ENCODE measurements around the gene USP4. TPM values are rescaled to one million over a fixed set of nuclear protein-coding genes. Genes with fewer than 3 reads are reported as not detected.

The USP4 gene
- total RNA-seq, 1 experiment from 2014 or later = 31.7 TPM

- H3K9me2 ChIP-seq (ENCODE audit: insufficient read depth) = no peaks in the 10 kb centered on the region
- no peaks in the 10 kb centered on the region for H3K79me2 ChIP-seq (ENCODE audit: insufficient read depth, low read length)
- H3K9me3 ChIP-seq (ENCODE audit: control insufficient read depth in 1 of 2, insufficient read depth in 1 of 2, low read depth in 1 of 2, low read length in 2 of 2) = no peaks in the 10 kb centered on the region
- POLR2A ChIA-PET = interaction anchor here (0.6 kb wide), 1 partner anchor 39 kb away, joined by 4 read pairs; no protein-coding TSS in a partner anchor
- no peak overlapping the region for H3K4me3 ChIP-seq (replicated peaks in 1 of 2; ENCODE audit: low read depth in 1 of 2, low read length in 2 of 2)
- peak overlapping the region; percentile 6; the same call in 1 of the 2 replicates for H3K27ac ChIP-seq (ENCODE audit: low read depth, low read length)
- H3K27me3 ChIP-seq (ENCODE audit: insufficient read depth, low read length) = no peaks in the 10 kb centered on the region
- BruUV-seq (replicated peaks) = no TSS peak
- RAD21 ChIA-PET (ENCODE audit: low non-redundant PET in 1 of 2, low total read pairs in 2 of 2, uncharacterized antibody in 2 of 2, unreplicated experiment in 2 of 2) = no interaction called here
- H4K20me1 ChIP-seq (ENCODE audit: insufficient read depth) = no peaks in the 10 kb centered on the region
- H2AFZ ChIP-seq (ENCODE audit: low read depth, low read length, poor library complexity, severe bottlenecking) = no peak overlapping the region
- CTCF ChIA-PET = no interaction called here
- H3K4me1 ChIP-seq (ENCODE audit: control insufficient read depth in 1 of 2, insufficient read depth in 2 of 2, low read length in 2 of 2) = peaks cover 33 to 40% of the 10 kb centered on the region in 2 experiments
- DNase-seq (ENCODE audit: low read depth, low spot score) (no peak), ATAC-seq (no peak; the same call in 1 of the 2 replicates)
- TF ChIP-seq REST (IDR thresholded peaks at IDR 0.05; ENCODE audit: low read depth) = no peak
- TF ChIP-seq SP1 (IDR thresholded peaks at IDR 0.05; ENCODE audit: low read depth) = 0 out of 2 replicates have a peak, but pooled peaks have one; percentile 10
- intact Hi-C loops (cut with micrococcal nuclease) = no loop called here
- no peak overlapping the region for H3K9ac ChIP-seq (ENCODE audit: low read length)
- H3K36me3 ChIP-seq (ENCODE audit: control insufficient read depth in 1 of 2, insufficient read depth in 2 of 2, low read length in 2 of 2) = no peaks in the 10 kb centered on the region
- peak overlapping the region; percentile 47 for H3K4me2 ChIP-seq (ENCODE audit: low read length)
Observed at GRCh38 chr3:49255718-49256511, 83.9 kb downstream of the USP4 start.

- RAD21 ChIA-PET (ENCODE audit: low non-redundant PET in 1 of 2, low total read pairs in 2 of 2, uncharacterized antibody in 2 of 2, unreplicated experiment in 2 of 2) = no interaction called here
- ATAC-seq = peak; percentile 53
- H3K27me3 ChIP-seq (ENCODE audit: insufficient read depth, low read length) = no peaks in the 10 kb centered on the region
- H3K4me1 ChIP-seq (ENCODE audit: control insufficient read depth in 1 of 2, insufficient read depth in 2 of 2, low read length in 2 of 2) = peaks cover 25 to 33% of the 10 kb centered on the region in 2 experiments
- H3K4me2 ChIP-seq (ENCODE audit: low read length) = peak overlapping the region; percentile 47; the same call in 1 of the 2 replicates
- POLR2A ChIA-PET = no interaction called here
- intact Hi-C loops (cut with micrococcal nuclease) = no loop called here
- no peak overlapping the region for H3K4me3 ChIP-seq (replicated peaks in 1 of 2; ENCODE audit: low read depth in 1 of 2, low read length in 2 of 2)
- CTCF ChIA-PET = no interaction called here
- H3K27ac ChIP-seq (ENCODE audit: low read depth, low read length) = no peak overlapping the region
- no TSS peak for BruUV-seq (replicated peaks)
- H3K9ac ChIP-seq (ENCODE audit: low read length) = no peak overlapping the region
- no peak overlapping the region for H2AFZ ChIP-seq (ENCODE audit: low read depth, low read length, poor library complexity, severe bottlenecking)
- DNase-seq (ENCODE audit: low read depth, low spot score) = no peak
- no peaks in the 10 kb centered on the region for H4K20me1 ChIP-seq (ENCODE audit: insufficient read depth)
- H3K36me3 ChIP-seq (ENCODE audit: control insufficient read depth in 1 of 2, insufficient read depth in 2 of 2, low read length in 2 of 2) = no peaks in the 10 kb centered on the region
- TF ChIP-seq YY1 (IDR thresholded peaks at IDR 0.05; ENCODE audit: extremely low read depth, insufficient replicate concordance, low read depth, low read length) (no peak), ZFX (IDR thresholded peaks at IDR 0.05) (no peak), SP1 (IDR thresholded peaks at IDR 0.05; ENCODE audit: low read depth) (no peak), ATF3 (IDR thresholded peaks at IDR 0.05) (no peak), POLR2A (IDR thresholded peaks at IDR 0.05; ENCODE audit: borderline replicate concordance, extremely low read depth, insufficient read depth, insufficient read length) (no peak), EZH2phosphoT487 (IDR thresholded peaks at IDR 0.05; ENCODE audit: borderline replicate concordance) (no peak)
- no peaks in the 10 kb centered on the region for H3K79me2 ChIP-seq (ENCODE audit: insufficient read depth, low read length)
- H3K9me2 ChIP-seq (ENCODE audit: insufficient read depth) = no peaks in the 10 kb centered on the region
- no peaks in the 10 kb centered on the region for H3K9me3 ChIP-seq (ENCODE audit: control insufficient read depth in 1 of 2, insufficient read depth in 1 of 2, low read depth in 1 of 2, low read length in 2 of 2)
Observed at GRCh38 chr3:49255112-49255511, 84.7 kb downstream of the USP4 start.
